ENCODE measurements around the gene POLR3H. TPM values are rescaled to one million over a fixed set of nuclear protein-coding genes. Genes with fewer than 3 reads are reported as not detected.

The POLR3H gene
- total and polyA plus RNA-seq, 2 of the 4 experiments (the other 2 are of a cell fraction) = 37.8 to 67.8 TPM

DNA sequence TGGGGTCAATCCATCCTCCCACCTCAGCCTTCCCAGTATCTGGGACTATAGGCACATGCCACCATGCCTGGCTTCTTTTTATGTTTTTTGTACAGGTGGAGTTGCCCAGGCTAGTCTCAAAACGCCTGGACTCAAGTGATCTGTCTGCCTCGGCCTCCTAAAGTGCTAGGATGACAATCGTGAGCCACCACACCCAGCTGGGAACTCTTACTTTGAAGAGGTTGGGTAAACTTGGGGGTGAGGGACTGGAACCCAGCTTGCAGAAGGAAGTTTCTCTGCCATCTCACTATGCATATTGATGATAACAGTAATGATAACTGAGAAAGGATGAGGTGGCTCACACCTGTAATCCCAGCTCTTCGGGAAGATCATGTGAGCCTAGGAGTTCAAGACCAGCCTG lies 39.5 kb downstream of the POLR3H start:
- Histone ChIP-seq H3K18ac (ENCODE audit: low read depth, low read length) (no peak overlapping the region), H4K8ac (ENCODE audit: low read depth in 2 of 2, low read length in 2 of 2) (no peak overlapping the region), H3K9me1 (ENCODE audit: insufficient read depth, low read length) (peaks cover 4% of the 10 kb centered on the region; the same call in 1 of the 2 replicates), H2AK9ac (replicated peaks; ENCODE audit: low read depth, low read length, poor library complexity) (no peak overlapping the region), H3K14ac (replicated peaks; ENCODE audit: low read depth, low read length) (no peak overlapping the region), H4K91ac (ENCODE audit: insufficient read depth, low read depth, low read length) (no peak overlapping the region), H3K27ac (ENCODE audit: insufficient read depth, low read length) (no peak overlapping the region), H3K4me2 (ENCODE audit: low read depth, low read length) (no peak overlapping the region), H2AFZ (replicated peaks; ENCODE audit: low read length, poor library complexity) (no peak overlapping the region), H3K9me3 (ENCODE audit: control insufficient read depth, insufficient read depth, low read length) (no peaks in the 10 kb centered on the region), H2BK15ac (ENCODE audit: low read depth, low read length) (no peak overlapping the region), H3K4me1 (ENCODE audit: control insufficient read depth, insufficient read depth, low read length) (no peaks in the 10 kb centered on the region), H3K36me3 (ENCODE audit: control insufficient read depth, insufficient read depth, low read length) (peaks cover 32% of the 10 kb centered on the region), H2BK20ac (ENCODE audit: low read depth, low read length) (no peak overlapping the region), H2AK5ac (ENCODE audit: low read depth, low read length) (no peak overlapping the region), H3K79me1 (ENCODE audit: low read depth in 1 of 2, low read length in 2 of 2) (peaks cover 19 to 46% of the 10 kb centered on the region in 2 experiments), H3K27me3 (ENCODE audit: control insufficient read depth, insufficient read depth, low read length) (no peaks in the 10 kb centered on the region), H3K23ac (ENCODE audit: low read depth, low read length) (no peak overlapping the region), H3K56ac (ENCODE audit: extremely low read depth, insufficient read depth, low read length) (no peak overlapping the region), H2BK5ac (ENCODE audit: low read depth, low read length, poor library complexity, severe bottlenecking) (no peak overlapping the region), H4K5ac (ENCODE audit: low read depth, low read length) (no peak overlapping the region), H3K4me3 (ENCODE audit: insufficient read depth, low read depth, low read length) (no peak overlapping the region), H3K4ac (ENCODE audit: low read depth, low read length) (no peak overlapping the region), H4K20me1 (ENCODE audit: insufficient read depth, low read length) (peaks cover 7% of the 10 kb centered on the region; the same call in 1 of the 2 replicates), H3K9ac (ENCODE audit: low read depth, low read length) (no peak overlapping the region), H2BK120ac (ENCODE audit: low read depth, low read length) (no peak overlapping the region)
- POLR2A ChIA-PET (ENCODE audit: unreplicated experiment) = no interaction called here
- 60% methylated on average over 1 of the region's 4 CpGs; no CpG with 5 or more reads in 1 of the 2 experiments for WGBS, 2 experiments (ENCODE audit: extremely low coverage in 2 of 2, insufficient read length in 1 of 2)
- CTCF ChIA-PET = interaction anchor here (0.6 to 1.1 kb wide), 2 partner anchors 13 to 23 kb away, joined by 3 read pairs; no protein-coding TSS in a partner anchor
- in situ Hi-C loops (cut with MboI; ENCODE audit: low sequenced_read_pairs) = loop anchor here (25.0 kb wide), 1 partner anchor 568 kb away; no protein-coding TSS in a partner anchor
- dilution Hi-C loops (cut with HindIII; ENCODE audit: low sequenced_read_pairs, unreplicated experiment) = no loop called here
- intact Hi-C loops (cut with micrococcal nuclease) = no loop called here
- no peak for TF ChIP-seq SMC3 (IDR thresholded peaks at IDR 0.05; ENCODE audit: low read depth, low read length)
- no peak for TF ChIP-seq MXI1 (IDR thresholded peaks at IDR 0.05; ENCODE audit: borderline replicate concordance, low read depth, low read length)
- no peak for TF ChIP-seq MAFK (IDR thresholded peaks at IDR 0.05; ENCODE audit: low read depth, low read length)
- no peak for TF ChIP-seq RAD21 (IDR thresholded peaks at IDR 0.05; ENCODE audit: low read length)
- TF ChIP-seq MAZ (IDR thresholded peaks at IDR 0.05; ENCODE audit: borderline replicate concordance, low read depth, low read length) = no peak
- TF ChIP-seq NFE2L2 (IDR thresholded peaks at IDR 0.05; ENCODE audit: low read depth, low read length) = no peak
- TF ChIP-seq, protein P1, sequence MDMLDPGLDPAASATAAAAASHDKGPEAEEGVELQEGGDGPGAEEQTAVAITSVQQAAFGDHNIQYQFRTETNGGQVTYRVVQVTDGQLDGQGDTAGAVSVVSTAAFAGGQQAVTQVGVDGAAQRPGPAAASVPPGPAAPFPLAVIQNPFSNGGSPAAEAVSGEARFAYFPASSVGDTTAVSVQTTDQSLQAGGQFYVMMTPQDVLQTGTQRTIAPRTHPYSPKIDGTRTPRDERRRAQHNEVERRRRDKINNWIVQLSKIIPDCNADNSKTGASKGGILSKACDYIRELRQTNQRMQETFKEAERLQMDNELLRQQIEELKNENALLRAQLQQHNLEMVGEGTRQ (IDR thresholded peaks at IDR 0.05; ENCODE audit: low read depth, low read length) = no peak
- TF ChIP-seq, protein P2, sequence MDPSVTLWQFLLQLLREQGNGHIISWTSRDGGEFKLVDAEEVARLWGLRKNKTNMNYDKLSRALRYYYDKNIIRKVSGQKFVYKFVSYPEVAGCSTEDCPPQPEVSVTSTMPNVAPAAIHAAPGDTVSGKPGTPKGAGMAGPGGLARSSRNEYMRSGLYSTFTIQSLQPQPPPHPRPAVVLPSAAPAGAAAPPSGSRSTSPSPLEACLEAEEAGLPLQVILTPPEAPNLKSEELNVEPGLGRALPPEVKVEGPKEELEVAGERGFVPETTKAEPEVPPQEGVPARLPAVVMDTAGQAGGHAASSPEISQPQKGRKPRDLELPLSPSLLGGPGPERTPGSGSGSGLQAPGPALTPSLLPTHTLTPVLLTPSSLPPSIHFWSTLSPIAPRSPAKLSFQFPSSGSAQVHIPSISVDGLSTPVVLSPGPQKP (IDR thresholded peaks at IDR 0.05; ENCODE audit: borderline replicate concordance, low read depth, low read length) = no peak
- no peak for TF ChIP-seq BHLHE40 (IDR thresholded peaks at IDR 0.05; ENCODE audit: low read depth, low read length)
- TF ChIP-seq RCOR1 (IDR thresholded peaks at IDR 0.05; ENCODE audit: insufficient replicate concordance, low read length) = no peak
- no peak for ATAC-seq (ENCODE audit: low read depth)
- BruUV-seq (replicated peaks) = no TSS peak
- no peak for DNase-seq
